Left lung (tissue), 10 donors: ENCODE measurements around the gene PRRT1B. TPM values are rescaled to one million over a fixed set of nuclear protein-coding genes. Genes with fewer than 3 reads are reported as not detected.

ENCODE experiments used
- ATAC-seq: fragments of 200-7000 bp; cut with Tn5 transposase; one replicate; pipeline ENCODE4 v1.9.1; 2020; ENCODE audit warnings: moderate library complexity
- DNase-seq, 4 donors: peaks; one replicate each; pipeline ENCODE4 v3.0.0-alpha.2; 2013 to 2020
- H3K27ac ChIP-seq, 2 donors: fragments of 200-600 bp; sonication (generic) in 1 of 2; one replicate each; pipeline versions ENCODE4 v1.5.0 to v1.8.0; 2020 to 2021
- H3K27me3 ChIP-seq, 2 donors: fragments of 200-600 bp; sonication (generic) in 1 of 2; one replicate each; pipeline versions ENCODE4 v1.5.0 to v1.8.0; 2020 to 2021
- H3K36me3 ChIP-seq, 2 donors: fragments of 200-600 bp; sonication (generic) in 1 of 2; one replicate each; pipeline versions ENCODE4 v1.5.0 to v1.8.0; 2020 to 2021
- H3K4me1 ChIP-seq, 2 donors: fragments of 200-600 bp; one replicate each; pipeline ENCODE4 v1.8.0; 2021
- H3K4me3 ChIP-seq, 2 donors: fragments of 200-600 bp; sonication (generic) in 1 of 2; one replicate each; pipeline versions ENCODE4 v1.5.0 to v1.8.0; 2020 to 2021; ENCODE audit warnings: mild to moderate bottlenecking in 1 of 2
- H3K9me3 ChIP-seq, 2 donors: fragments of 200-600 bp; sonication (generic) in 1 of 2; one replicate each; pipeline versions ENCODE4 v1.5.0 to v1.8.0; 2020 to 2021
- intact Hi-C, 2 donors: fragments of 100-400 bp; cut with DNase I; formaldehyde crosslinking; loops; one replicate each; pipeline versions ENCODE4 v1.11.2 to v1.14.2; 2022
- polyA plus RNA-seq, 6 donors: library from polyadenylated mRNA; unstranded; fragments of 120-200 nt; gene quantifications; one replicate each; pipeline ENCODE4 v1.2.1, GENCODE V29; 2013; ENCODE audit not compliant: insufficient read length in 6 of 6
- total RNA-seq, 2 donors: library from RNA; stranded (reverse); fragmentation: NEBNext Ultra II Directional; extraction: Animal tissue kit (Norgen Biotek cat#: 25700); gene quantifications; one replicate each; pipeline ENCODE4 v1.2.1, GENCODE V29; 2021
- TF ChIP-seq, protein P1 (sequence below), 2 donors: fragments of 200-600 bp; sonication (generic) in 1 of 2; IDR thresholded peaks; one replicate each; pipeline versions ENCODE4 v1.5.0 to v1.8.0; 2021; ENCODE audit warnings: antibody characterized with exemption in 2 of 2
- donor health status: DM: no; HTN: yes; CAD: no.
- donor health status: DM: no; HTN: no; CAD: no.

PRRT1B gene
- total and polyA plus RNA-seq, 8 donors = 2.1 to 9.3 (median 6.4) TPM

DNA sequence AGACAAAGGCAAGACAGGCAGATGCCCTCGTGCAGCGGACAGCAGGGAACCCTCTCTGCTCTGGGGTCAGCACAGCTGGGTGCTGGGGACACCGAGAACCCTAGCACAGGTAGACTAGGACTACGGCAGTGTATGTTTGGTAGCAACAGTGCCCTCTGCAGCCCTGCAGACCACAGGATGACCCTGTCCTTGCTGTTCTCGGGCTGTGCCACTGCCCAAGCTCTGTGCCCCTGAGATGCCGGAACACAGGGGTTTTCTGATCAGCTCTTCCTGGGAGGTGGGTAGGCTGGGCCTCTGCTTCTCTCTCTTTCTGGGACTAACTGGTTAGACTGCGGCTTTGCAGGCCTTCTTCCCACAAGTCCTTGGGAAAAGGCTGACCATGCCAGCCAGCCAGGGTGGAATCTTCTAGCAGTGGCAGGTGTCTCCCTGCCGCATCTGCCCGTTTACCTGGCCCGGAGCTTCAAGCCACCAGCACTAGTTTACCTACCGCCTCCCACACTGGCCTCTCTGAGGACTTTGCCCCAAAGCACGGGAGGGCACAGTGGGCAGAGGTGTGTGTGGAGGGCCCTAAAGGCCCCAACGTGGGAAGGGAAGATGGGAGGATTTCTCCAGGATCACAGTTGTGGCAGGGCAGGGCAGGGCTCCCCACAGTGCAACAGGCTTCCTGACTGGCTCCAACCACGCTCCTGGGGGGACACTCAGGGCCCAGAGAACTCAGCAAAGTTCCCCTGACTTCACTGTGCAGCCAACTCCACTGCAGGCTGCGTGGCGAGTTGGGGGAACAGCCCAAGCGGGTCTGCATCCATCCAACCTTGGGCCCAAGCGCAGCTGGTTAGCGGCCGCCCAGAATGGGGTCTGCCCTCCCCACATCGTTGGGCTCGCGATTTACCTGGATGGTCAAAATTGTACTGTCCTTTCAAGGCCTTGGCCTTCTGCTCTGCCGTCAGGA, 15.5 kb upstream of the PRRT1B start:
- no peak for ATAC-seq
- DNase-seq = no peak
- TF ChIP-seq, protein P1, sequence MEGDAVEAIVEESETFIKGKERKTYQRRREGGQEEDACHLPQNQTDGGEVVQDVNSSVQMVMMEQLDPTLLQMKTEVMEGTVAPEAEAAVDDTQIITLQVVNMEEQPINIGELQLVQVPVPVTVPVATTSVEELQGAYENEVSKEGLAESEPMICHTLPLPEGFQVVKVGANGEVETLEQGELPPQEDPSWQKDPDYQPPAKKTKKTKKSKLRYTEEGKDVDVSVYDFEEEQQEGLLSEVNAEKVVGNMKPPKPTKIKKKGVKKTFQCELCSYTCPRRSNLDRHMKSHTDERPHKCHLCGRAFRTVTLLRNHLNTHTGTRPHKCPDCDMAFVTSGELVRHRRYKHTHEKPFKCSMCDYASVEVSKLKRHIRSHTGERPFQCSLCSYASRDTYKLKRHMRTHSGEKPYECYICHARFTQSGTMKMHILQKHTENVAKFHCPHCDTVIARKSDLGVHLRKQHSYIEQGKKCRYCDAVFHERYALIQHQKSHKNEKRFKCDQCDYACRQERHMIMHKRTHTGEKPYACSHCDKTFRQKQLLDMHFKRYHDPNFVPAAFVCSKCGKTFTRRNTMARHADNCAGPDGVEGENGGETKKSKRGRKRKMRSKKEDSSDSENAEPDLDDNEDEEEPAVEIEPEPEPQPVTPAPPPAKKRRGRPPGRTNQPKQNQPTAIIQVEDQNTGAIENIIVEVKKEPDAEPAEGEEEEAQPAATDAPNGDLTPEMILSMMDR (IDR thresholded peaks at IDR 0.05) = no peak
- intact Hi-C loops = no loop called here
- Histone ChIP-seq H3K4me3 (peak overlapping the region; percentile 93 to 94), H3K36me3 (peaks cover 0 to 48% of the 10 kb centered on the region in 2 donors), H3K27me3 (no peaks in the 10 kb centered on the region), H3K4me1 (peaks cover 7 to 14% of the 10 kb centered on the region in 2 donors), H3K9me3 (no peaks in the 10 kb centered on the region), H3K27ac (no peak overlapping the region)

DNA sequence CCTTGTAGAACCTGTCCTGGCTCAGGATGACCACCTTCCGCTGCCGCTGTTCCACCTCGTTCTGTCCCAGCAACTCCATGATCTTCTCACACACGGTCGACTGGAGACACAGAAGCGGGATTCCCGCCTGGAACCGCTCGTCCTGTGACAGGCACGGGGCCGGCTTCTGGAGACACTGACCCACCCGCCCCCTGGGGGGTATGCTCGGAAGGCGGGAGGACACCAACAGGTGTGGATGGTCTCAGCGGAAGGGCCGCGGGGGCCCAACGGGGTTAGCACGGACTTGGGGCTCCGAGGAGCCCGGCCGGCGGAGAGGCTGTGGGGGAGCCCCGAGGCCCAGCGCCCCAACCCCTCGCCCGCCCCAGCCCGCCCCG, 14.8 kb upstream of the PRRT1B start:
- DNase-seq (peak in 3 of 4 donors; percentile 10 to 40 (median 16)), ATAC-seq (peak; percentile 10)
- intact Hi-C loops = no loop called here
- Histone ChIP-seq H3K27me3 (no peaks in the 10 kb centered on the region), H3K4me3 (peak overlapping the region; percentile 93 to 94), H3K27ac (peak overlapping the region in 1 of 2 donors; percentile 66), H3K36me3 (peaks cover 0 to 41% of the 10 kb centered on the region in 2 donors), H3K4me1 (peaks cover 7 to 14% of the 10 kb centered on the region in 2 donors), H3K9me3 (no peaks in the 10 kb centered on the region)
- TF ChIP-seq, protein P1 (IDR thresholded peaks at IDR 0.05) = no peak

DNA sequence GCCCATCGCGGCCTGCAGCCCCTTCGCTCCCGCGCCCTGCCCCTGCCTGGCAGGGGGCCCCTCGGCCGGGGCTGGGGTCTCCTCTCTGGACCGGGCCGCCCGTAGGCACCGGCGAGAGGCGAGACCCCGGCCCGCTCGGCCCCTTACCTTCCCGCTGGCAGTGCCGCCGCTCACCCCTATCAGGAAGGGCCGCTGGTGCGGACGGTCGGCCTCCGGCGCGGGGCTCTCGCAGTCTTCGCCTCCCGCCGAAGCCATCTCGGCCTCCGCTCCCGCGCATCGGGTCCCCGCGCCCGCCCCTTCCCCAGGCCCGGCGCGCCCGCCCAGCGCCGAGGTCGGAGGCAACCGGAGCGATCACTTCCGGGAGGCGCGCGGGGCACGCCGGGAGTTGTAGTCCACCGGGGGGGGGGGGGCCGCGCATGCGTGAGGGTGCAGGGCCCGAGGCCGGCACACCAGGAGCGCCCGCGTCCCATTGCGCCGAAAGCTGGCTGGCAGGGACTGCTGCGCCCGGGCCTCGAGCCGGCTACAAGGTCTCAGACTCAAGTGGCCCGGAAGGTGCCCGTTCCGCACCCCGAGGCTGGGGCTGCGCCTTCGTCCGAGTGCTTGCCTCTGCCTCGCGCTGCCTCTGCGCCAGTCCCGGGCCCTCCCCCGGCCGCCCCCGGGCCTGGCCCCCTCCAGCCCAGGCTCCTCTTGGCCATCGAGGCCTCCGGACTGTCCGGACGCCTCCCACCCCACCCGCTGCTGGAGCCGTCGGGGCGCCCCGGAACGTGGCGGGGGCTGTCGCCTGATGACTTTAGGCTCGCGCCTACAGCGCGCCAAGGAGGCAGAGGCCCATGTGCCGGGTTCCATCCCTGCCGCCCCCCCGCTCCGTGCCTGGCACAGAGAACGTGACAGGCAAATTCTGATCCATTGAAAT, 14.1 kb upstream of the PRRT1B start, which contains the start of gene UCK1:
Gene UCK1, minus strand, starts transcription at position 344 of the 913 bp plus-strand sequence. Its CDS starts 89 bp downstream, at position 255.
- Histone ChIP-seq H3K27ac (peak within 1 kb of the TSS; percentile 66 to 78), H3K4me1 (peaks cover 7 to 14% of the 10 kb centered on the region in 2 donors), H3K36me3 (peaks cover 0 to 35% of the 10 kb centered on the region in 2 donors), H3K4me3 (peak within 1 kb of the TSS; percentile 93 to 94), H3K27me3 (no peaks in the 10 kb centered on the region), H3K9me3 (no peaks in the 10 kb centered on the region)
- ATAC-seq (peak; percentile 98), DNase-seq (peak; percentile 79 to 93 (median 88))
- intact Hi-C loops = no loop called here
- TF ChIP-seq, protein P1 (IDR thresholded peaks at IDR 0.05) = no peak

- DNase-seq = peak in 1 of 4 donors; percentile 5
- H3K27me3 ChIP-seq = no peaks in the 10 kb centered on the region
- intact Hi-C loops = no loop called here
- H3K27ac ChIP-seq = no peak overlapping the region
- H3K4me1 ChIP-seq = peaks cover 7 to 9% of the 10 kb centered on the region in 2 donors
- H3K36me3 ChIP-seq = no peaks in the 10 kb centered on the region
- no peak for ATAC-seq
- TF ChIP-seq, protein P1 (IDR thresholded peaks at IDR 0.05) = no peak
- H3K4me3 ChIP-seq = no peak overlapping the region
- no peaks in the 10 kb centered on the region for H3K9me3 ChIP-seq
These were observed 10.5 kb upstream of the PRRT1B start for GRCh38 chr9:131534721-131535237.
